IMR-90 (cell line): ENCODE data around the gene TRIM44.

Experiments
- CEBPB ChIP-seq: IDR thresholded peaks from 2 replicates; pipeline ENCODE4 v1.6.1; 2012; ENCODE audit warnings: low read depth, low read length, improper control_type of control experiment
- CTCF ChIP-seq: conservative IDR thresholded peaks from 2 replicates; pipeline ENCODE4 v1.5.1; 2012; ENCODE audit warnings: mild to moderate bottlenecking, low read depth, low read length, improper control_type of control experiment
- MXI1 ChIP-seq: IDR thresholded peaks from 2 replicates; pipeline ENCODE4 v1.6.1; 2012; ENCODE audit warnings: low read depth, mild to moderate bottlenecking, low read length, moderate library complexity, borderline replicate concordance
- POLR2A ChIP-seq: IDR thresholded peaks from 2 replicates; pipeline ENCODE4 v1.6.1; 2012; ENCODE audit warnings: mild to moderate bottlenecking, low read depth, low read length
- RAD21 ChIP-seq: IDR thresholded peaks from 2 replicates; pipeline ENCODE4 v1.6.1; 2012; ENCODE audit warnings: low read length, improper control_type of control experiment
- RCOR1 ChIP-seq: IDR thresholded peaks from 2 replicates; pipeline ENCODE4 v1.6.1; 2012; ENCODE audit warnings: mild to moderate bottlenecking, low read length, improper control_type of control experiment; ENCODE audit not compliant: insufficient replicate concordance
- RFX5 ChIP-seq: IDR thresholded peaks from 2 replicates; pipeline ENCODE4 v1.8.0; 2012; ENCODE audit warnings: low read depth, mild to moderate bottlenecking, low read length, moderate library complexity
- TF ChIP-seq, protein P1 (sequence below): fragments of 150-350 bp; IDR thresholded peaks from 2 replicates; pipeline ENCODE4 v1.6.1; 2017; ENCODE audit warnings: mild to moderate bottlenecking, antibody characterized with exemption, low read length, low read depth

DNA sequence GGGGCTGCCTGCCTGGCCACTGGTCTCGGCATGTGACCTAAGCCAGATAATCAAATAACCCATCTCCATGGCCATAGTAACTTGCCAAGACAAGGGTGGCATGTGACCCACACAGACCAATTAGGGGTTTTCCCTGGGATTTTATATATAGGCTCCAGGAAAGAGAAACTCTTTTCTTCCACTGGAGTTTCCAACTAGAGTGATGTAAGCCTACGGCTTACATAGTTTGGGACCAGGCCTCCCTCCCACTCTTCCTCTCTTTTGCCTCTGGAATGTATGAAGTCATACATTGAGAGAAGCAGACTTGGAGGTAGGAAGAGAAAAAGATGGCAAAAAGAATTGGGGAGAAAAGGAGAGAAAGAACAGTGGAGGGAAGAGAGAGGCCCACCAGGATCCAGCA is 196.7 kb downstream of the TRIM44 start:
- TF ChIP-seq CTCF (no peak), POLR2A (no peak), RAD21 (no peak), CEBPB (no peak), MXI1 (no peak), RCOR1 (no peak), RFX5 (no peak)
- TF ChIP-seq, protein P1, sequence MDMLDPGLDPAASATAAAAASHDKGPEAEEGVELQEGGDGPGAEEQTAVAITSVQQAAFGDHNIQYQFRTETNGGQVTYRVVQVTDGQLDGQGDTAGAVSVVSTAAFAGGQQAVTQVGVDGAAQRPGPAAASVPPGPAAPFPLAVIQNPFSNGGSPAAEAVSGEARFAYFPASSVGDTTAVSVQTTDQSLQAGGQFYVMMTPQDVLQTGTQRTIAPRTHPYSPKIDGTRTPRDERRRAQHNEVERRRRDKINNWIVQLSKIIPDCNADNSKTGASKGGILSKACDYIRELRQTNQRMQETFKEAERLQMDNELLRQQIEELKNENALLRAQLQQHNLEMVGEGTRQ: peak; percentile 27; the same call in 1 of the 2 replicates
